ENCODE data around the gene COL9A2. TPM values are rescaled to one million over a fixed set of nuclear protein-coding genes. Genes with fewer than 3 reads are reported as not detected.

The COL9A2 gene
- total RNA-seq, 1 donor from 2014 or later: 1.3 TPM

GRCh38 chr1:40306296-40306695, 10.8 kb downstream of the COL9A2 start:
- intact Hi-C loops (cut with DNase I): no loop called here
- no peak for DNase-seq (ENCODE audit: low spot score)

GRCh38 chr1:40305871-40306270, 11.2 kb downstream of the COL9A2 start:
- intact Hi-C loops (cut with DNase I): no loop called here
- DNase-seq (ENCODE audit: low spot score): no peak

- no peak for DNase-seq (ENCODE audit: low spot score)
These were observed 11.6 kb downstream of the COL9A2 start for GRCh38 chr1:40305451-40305850.

DNA sequence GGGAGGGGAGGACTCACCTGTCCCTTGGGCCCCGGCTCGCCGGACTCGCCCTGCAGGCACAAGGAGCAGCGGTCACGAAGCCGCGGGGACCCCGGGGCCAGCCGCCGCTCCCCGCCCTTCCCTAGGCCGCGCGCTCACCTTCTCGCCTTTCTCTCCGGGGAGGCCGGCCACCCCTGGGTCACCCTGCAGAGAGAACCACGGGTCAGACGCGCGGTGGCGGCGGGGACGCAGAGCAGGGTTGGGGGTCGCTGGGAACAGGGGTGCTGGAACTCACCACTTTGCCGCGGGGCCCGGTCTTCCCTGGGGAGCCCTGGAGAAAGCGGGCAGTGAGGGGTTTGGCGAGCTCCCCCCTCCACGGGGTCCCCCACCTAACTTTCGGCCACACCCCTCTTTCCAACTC, 13.3 kb downstream of the COL9A2 start:
- intact Hi-C loops (cut with DNase I): no loop called here
- DNase-seq (ENCODE audit: low spot score): no peak

More at GRCh38 chr1:40305451-40305850, 11.6 kb downstream of the COL9A2 start:
- intact Hi-C loops (cut with DNase I): no loop called here

GRCh38 chr1:40303051-40303771, 13.9 kb downstream of the COL9A2 start:
- intact Hi-C loops (cut with DNase I): no loop called here
- DNase-seq (ENCODE audit: low spot score): no peak

DNA sequence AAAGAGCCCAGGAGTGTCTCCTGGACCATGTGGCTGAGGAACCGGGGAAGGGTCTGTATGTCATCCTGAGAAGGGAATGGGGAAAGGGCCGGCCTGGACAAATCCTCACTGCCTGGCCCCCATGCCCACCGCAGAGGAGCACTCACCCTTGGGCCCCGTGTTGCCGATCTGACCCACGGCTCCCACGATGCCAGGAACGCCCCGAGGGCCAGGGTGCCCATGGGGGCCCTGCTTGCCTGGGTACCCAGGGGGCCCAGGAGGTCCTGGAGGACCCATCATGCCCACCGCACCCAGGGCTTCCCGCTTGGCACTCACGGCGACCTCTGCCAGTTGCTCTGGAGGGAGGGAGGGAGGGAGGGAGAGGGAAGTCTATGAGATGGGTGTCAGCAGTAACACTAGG, 14.6 kb downstream of the COL9A2 start:
- no peak for DNase-seq (ENCODE audit: low spot score)
- intact Hi-C loops (cut with DNase I): no loop called here

DNA sequence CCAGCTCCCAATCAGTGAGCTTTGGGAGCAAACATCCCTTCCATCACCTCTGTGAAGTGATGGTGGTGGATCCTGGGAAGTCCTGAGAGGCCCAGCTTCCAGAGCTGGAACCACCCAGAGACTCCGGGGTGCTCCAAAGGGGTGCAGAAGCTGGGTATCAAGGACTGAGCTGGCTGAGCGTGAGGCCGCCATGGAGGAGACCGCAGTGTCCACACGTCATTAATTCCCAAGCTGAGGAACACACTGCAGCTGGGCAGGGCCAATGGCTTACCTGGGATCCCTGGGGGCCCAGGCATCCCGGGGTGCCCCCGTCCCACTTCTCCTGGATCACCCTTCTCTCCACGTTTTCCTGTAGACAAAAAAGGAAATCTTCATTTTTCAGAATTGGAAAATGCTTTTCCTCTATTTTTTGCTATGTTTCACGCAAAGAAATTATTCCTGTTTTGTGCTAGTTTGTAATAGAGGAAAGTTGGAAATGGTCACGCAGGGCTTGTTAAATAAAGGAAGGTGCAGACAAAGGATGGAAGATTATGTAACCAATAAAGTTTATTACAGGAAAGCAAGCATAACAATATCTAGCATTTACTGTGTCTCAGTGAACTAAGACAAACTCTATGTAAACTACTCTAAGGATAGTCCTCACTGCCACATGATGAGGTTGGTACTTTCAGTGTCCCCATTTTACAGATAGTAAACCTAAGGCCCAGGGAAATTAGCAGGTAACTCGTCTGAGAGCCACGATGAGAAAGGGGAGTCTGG, 15.4 kb downstream of the COL9A2 start:
- intact Hi-C loops (cut with DNase I): no loop called here
- DNase-seq (ENCODE audit: low spot score): no peak

GRCh38 chr1:40301066-40301465, 16.0 kb downstream of the COL9A2 start:
- intact Hi-C loops (cut with DNase I): no loop called here
- no peak for DNase-seq (ENCODE audit: low spot score)

DNA sequence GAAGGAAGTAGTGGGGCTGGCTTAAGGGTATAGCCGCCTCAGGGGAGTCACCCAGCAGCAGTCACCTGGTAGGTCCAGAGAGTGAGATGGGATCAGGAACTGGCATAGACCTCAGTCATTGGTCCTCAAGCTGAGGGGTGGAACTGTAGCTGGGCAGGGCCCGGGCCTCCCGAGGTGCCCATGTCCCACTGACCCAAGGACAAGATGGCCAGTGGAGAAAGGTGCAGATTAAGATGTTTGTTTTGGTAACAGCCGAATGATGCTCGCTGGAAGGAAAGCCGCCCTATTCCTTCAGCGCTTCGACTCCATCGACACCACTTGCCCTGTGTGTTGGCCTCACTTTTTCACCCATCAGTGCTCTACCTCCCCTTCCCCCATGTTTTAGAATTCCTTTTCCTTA, 16.4 kb downstream of the COL9A2 start:
- intact Hi-C loops (cut with DNase I): no loop called here
- no peak for DNase-seq (ENCODE audit: low spot score)

DNA sequence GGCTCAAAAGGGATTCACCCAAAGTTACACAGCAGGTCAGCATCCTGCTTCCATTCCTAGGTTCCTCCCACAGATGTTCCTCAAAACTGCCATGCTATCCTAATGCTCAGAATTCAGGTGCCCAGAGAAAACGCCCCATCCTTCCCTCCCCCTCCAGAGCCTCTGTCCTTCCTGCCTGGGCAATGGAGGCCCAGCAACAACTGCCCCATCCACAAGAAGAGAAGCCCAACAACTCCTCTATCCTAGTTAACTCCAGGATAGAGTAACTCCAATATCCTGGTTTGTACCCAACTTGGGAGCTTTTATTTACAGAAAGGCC, 16.9 kb downstream of the COL9A2 start:
- intact Hi-C loops (cut with DNase I): no loop called here
- no peak for DNase-seq (ENCODE audit: low spot score)

DNA sequence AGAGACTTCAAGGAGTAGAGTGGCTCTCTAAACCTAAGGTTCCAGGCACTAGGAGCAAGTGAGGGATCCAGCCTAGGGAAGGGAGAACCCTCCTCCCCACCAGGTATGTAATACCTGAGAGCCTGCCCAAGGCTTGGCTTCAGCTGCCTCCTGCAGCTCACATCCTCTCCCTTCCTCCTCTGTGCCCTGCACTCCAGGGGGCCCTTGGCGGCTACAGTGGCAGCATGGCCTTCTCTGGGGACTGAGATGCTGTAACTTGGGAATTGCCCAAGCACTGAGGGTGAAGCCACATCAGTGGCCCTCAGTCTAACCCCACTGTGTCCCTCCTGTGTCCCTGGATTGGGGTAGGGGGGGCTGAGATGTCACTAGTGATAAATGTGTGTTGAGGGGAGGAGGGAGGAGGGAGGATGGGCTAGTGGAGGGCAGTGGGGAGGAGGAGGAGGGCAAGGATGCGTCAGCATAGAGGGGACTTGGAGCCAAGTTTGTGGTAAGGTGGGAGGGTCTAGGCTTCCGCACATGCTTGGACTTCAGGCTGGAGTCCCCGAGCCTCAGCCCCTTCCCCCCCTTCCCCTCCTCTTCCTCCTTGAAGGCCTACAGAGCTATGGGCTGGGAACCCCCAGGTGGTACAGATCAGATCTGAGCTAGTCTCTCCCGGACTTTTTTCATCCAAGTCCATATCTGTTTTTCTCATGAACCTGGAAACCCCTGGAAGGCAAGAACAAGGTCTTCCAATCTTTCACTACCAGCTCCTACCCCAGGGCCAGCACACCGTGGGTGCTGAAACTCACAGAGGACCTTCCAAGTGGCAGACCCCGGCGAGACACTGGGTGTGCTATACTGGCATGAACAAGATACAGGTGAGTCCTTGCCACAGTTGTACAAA, 17.5 kb downstream of the COL9A2 start:
- no peak for DNase-seq (ENCODE audit: low spot score)
- intact Hi-C loops (cut with DNase I): no loop called here

GRCh38 chr1:40291293-40291692, 25.8 kb downstream of the COL9A2 start:
- no peak for DNase-seq (ENCODE audit: low spot score)
- intact Hi-C loops (cut with DNase I): no loop called here

DNA sequence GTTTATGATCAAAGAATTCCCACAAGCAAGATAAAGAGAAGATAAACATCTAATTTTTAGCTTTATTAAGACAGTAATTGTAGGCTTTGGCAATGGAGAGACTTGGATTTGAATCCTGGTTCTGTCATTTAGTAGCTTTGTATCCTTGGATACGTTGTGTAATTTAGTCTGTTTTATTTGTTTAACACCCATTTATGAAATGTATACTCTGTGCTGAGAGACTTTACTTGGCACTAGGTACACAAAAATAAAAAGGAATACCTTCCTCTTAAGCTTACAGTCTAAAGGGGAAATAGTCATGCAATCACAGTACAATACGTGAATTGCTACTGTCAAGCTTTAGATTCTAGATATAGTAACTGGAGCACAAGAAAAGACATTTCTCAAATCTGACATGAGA, 35.2 kb downstream of the COL9A2 start:
- no peak for DNase-seq (ENCODE audit: low spot score)
- intact Hi-C loops (cut with DNase I): no loop called here

GRCh38 chr1:40276122-40276521, 41.0 kb downstream of the COL9A2 start:
- DNase-seq (ENCODE audit: low spot score): no peak
- intact Hi-C loops (cut with DNase I): no loop called here

DNA sequence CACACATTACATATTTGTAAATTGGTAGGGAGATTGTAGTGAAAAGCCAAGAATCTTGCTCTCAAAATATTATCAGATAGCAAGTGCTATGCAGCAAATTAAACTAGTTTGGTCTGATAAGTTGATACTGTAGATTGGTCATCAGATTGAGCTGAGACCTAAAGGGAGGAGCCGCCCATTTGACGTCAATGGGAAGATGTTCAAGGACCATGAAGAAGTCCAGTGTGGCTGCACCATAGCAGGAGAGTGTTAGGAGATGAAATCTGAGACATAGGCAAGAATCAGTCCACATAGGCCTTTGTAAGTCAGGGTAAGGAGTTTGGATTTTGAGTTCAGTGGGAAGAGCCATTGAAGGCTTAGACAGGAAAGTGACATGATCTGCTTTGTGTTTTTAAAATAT, 42.8 kb downstream of the COL9A2 start:
- intact Hi-C loops (cut with DNase I): no loop called here
- no peak for DNase-seq (ENCODE audit: low spot score)

DNA sequence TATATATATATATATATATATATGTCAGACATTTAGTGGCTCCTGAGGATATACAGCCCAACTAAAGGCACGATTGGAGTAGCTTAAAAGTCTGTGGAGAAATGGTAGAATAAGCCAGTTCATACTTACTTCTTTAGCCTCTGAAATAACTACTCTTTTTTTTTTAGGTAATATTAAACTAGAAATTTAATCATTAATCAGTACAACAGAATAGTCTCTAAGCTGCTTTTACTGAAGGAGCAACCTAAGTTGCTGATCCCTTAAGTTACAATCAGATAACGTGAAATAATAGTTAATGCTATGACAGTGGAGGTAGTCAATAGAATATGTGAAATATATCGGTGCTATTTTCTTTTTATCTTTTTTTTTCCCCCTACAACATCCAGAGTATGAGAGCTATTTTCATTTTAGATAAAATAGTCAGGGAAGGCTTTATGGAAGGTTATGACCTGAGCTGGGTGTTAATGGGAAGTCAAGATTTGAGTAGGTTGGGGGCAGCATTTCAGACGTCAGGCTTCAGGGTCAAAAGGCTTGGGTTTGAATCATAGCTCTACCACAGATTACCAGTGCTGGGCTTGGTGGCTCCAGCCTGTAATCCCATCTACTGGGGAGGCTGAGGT, 43.4 kb downstream of the COL9A2 start:
- intact Hi-C loops (cut with DNase I): no loop called here

GRCh38 chr1:40272653-40273213, 44.4 kb downstream of the COL9A2 start:
- DNase-seq (ENCODE audit: low spot score): no peak
- intact Hi-C loops (cut with DNase I): no loop called here

More for the DNA sequence above, 43.4 kb downstream of the COL9A2 start:
- no peak for DNase-seq (ENCODE audit: low spot score)

GRCh38 chr1:40270152-40270834, 46.8 kb downstream of the COL9A2 start:
- no peak for DNase-seq (ENCODE audit: low spot score)
- intact Hi-C loops (cut with DNase I): no loop called here

- DNase-seq (ENCODE audit: low spot score): no peak
- intact Hi-C loops (cut with DNase I): no loop called here
These were observed 48.9 kb downstream of the COL9A2 start for GRCh38 chr1:40268211-40268610.

Measured in cardiac septum (tissue), 1 donor.